Spleen (tissue), 11 donors: Measurements from ENCODE around the gene SORCS2. TPM values are rescaled to one million over a fixed set of nuclear protein-coding genes. Genes with fewer than 3 reads are reported as not detected.

Source experiments
- DNase-seq: peaks from one replicate; pipeline ENCODE4 v3.0.0-alpha.2; 2020
- H3K27ac ChIP-seq, 8 donors: fragments of 200-600 bp; sonication (generic) in 7 of 8; 1 replicate in 4 of 8; 2 replicates in 4 of 8; pipeline versions ENCODE4 v1.5.0 to v1.8.0; 2016 to 2021; ENCODE audit warnings: inconsistent platforms in 4 of 8, mild to moderate bottlenecking in 4 of 8, moderate library complexity in 1 of 8
- H3K27me3 ChIP-seq, 7 donors: fragments of 200-600 bp; sonication (generic) in 6 of 7; replicated peaks in 1 of 7; 1 replicate in 4 of 7; 2 replicates in 3 of 7; pipeline versions ENCODE4 v1.5.0 to v1.8.0; 2016 to 2021; ENCODE audit warnings: inconsistent platforms in 3 of 7, mild to moderate bottlenecking in 1 of 7
- H3K36me3 ChIP-seq, 6 donors: fragments of 200-600 bp; sonication (generic) in 5 of 6; 1 replicate in 4 of 6; 2 replicates in 2 of 6; pipeline versions ENCODE4 v1.5.0 to v1.8.0; 2016 to 2021; ENCODE audit warnings: inconsistent platforms in 2 of 6
- H3K4me1 ChIP-seq, 6 donors: fragments of 200-600 bp; sonication (generic) in 5 of 6; 1 replicate in 3 of 6; 2 replicates in 3 of 6; pipeline versions ENCODE4 v1.5.0 to v1.8.0; 2016 to 2021; ENCODE audit warnings: inconsistent platforms in 3 of 6
- H3K4me3 ChIP-seq, 8 donors: fragments of 200-600 bp; sonication (generic) in 7 of 8; 1 replicate in 4 of 8; 2 replicates in 4 of 8; pipeline versions ENCODE4 v1.5.0 to v1.8.0; 2016 to 2021; ENCODE audit warnings: inconsistent platforms in 4 of 8, mild to moderate bottlenecking in 4 of 8, moderate library complexity in 2 of 8
- H3K9me3 ChIP-seq, 8 donors: fragments of 200-600 bp; sonication (generic) in 7 of 8; 1 replicate in 4 of 8; 2 replicates in 4 of 8; pipeline versions ENCODE4 v1.5.0 to v1.8.0; 2016 to 2021; ENCODE audit warnings: inconsistent platforms in 4 of 8
- CTCF ChIP-seq, 11 experiments: fragments of 200-600 bp in 7 of 11; fragments of 450-650 bp in 4 of 11; sonication (generic) in 4 of 11; IDR thresholded peaks in 8 of 11; conservative IDR thresholded peaks in 3 of 11; 1 replicate in 7 of 11; 2 replicates in 4 of 11; pipeline versions ENCODE4 v1.4.0 to v1.8.0; 2016 to 2021; ENCODE audit warnings: antibody characterized with exemption in 11 of 11, inconsistent platforms in 4 of 11, mild to moderate bottlenecking in 1 of 11
- POLR2A ChIP-seq, 3 donors: fragments of 450-650 bp; IDR thresholded peaks; one replicate each; pipeline ENCODE4 v1.5.1; 2017; ENCODE audit warnings: antibody characterized with exemption in 3 of 3, mild to moderate bottlenecking in 1 of 3
- POLR2AphosphoS5 ChIP-seq, 3 donors: sonication (generic); formaldehyde crosslinking; IDR thresholded peaks; one replicate each; pipeline ENCODE4 v1.5.1; 2017; ENCODE audit warnings: antibody characterized with exemption in 3 of 3
- WGBS, 5 donors: extraction: QIAGEN DNeasy Blood & Tissue Kit in 3 of 5; methylation state at CpG; one replicate each; pipeline versions ENCODE4 v1.1.5 to v1.1.7; 2013 to 2018; 5-methylcytosine and 5-hydroxymethylcytosine counted together
- intact Hi-C: fragments of 100-400 bp; cut with DNase I; formaldehyde crosslinking; loops from one replicate; pipeline ENCODE4 v1.15.0; 2023; ENCODE audit warnings: low total_unique reads
- polyA plus RNA-seq, 3 donors: library from polyadenylated mRNA; stranded (reverse); fragments of 200-250 nt; gene quantifications; one replicate each; pipeline ENCODE4 v1.2.1, GENCODE V29; 2013
- total RNA-seq, 7 donors: library from RNA; depleted of rRNA in 3 of 7; stranded (reverse); fragments of >200 nt in 3 of 7; fragmentation: NEBNext Ultra II Directional in 4 of 7; extraction: Animal tissue kit (Norgen Biotek cat#: 25700) in 4 of 7; gene quantifications; one replicate each; pipeline versions ENCODE4 v1.1.0 to v1.2.1, GENCODE V29; 2016 to 2021
- donor health status: healthy with polysubstance abuse.
- donor health status: DM: no; HTN: no; CAD: no; lungs with moderate emphysema.
- donor health status: DM: no; HTN: no; CAD: no.
- donor health status: Bipolar disorder and iron deficiency.
- donor health status: healthy.
- donor health status: DM: no; HTN: no; CAD: no.
- donor health status: DM: yes; HTN: yes; CAD: no.

SORCS2 gene
- total and polyA plus RNA-seq, 10 donors, result 0.33 to 1.6 (median 0.60) TPM

GRCh38 chr4:7590189-7590588 lies 397.9 kb downstream of the SORCS2 start:
- no peaks in the 10 kb centered on the region for H3K4me1 ChIP-seq
- 61 to 78% (median 65%) methylated on average over 7 of the region's 7 CpGs for WGBS, 5 donors
- peaks cover 0 to 71% (median 0%) of the 10 kb centered on the region in 7 donors for H3K27me3 ChIP-seq
- TF ChIP-seq POLR2A (IDR thresholded peaks at IDR 0.05), result no peak
- no peak for TF ChIP-seq POLR2AphosphoS5 (IDR thresholded peaks at IDR 0.05)
- no peak for TF ChIP-seq CTCF (IDR thresholded peaks at IDR 0.05 in 8 of 11, conservative IDR thresholded peaks at IDR 0.05 in 3 of 11)
- intact Hi-C loops, result no loop called here
- no peak overlapping the region for H3K27ac ChIP-seq
- no peak for DNase-seq
- H3K4me3 ChIP-seq, result no peak overlapping the region
- H3K9me3 ChIP-seq, result peaks cover 0 to 9% (median 0%) of the 10 kb centered on the region in 8 donors
- H3K36me3 ChIP-seq, result no peaks in the 10 kb centered on the region

- Histone ChIP-seq H3K27ac (no peak overlapping the region), H3K36me3 (no peaks in the 10 kb centered on the region), H3K4me1 (no peaks in the 10 kb centered on the region), H3K27me3 (peaks cover 0 to 78% (median 0%) of the 10 kb centered on the region in 7 donors), H3K4me3 (no peak overlapping the region), H3K9me3 (peaks cover 0 to 9% (median 0%) of the 10 kb centered on the region in 8 donors)
- intact Hi-C loops, result no loop called here
- TF ChIP-seq POLR2AphosphoS5 (IDR thresholded peaks at IDR 0.05), result no peak
- TF ChIP-seq POLR2A (IDR thresholded peaks at IDR 0.05), result no peak
- no peak for TF ChIP-seq CTCF (IDR thresholded peaks at IDR 0.05 in 8 of 11, conservative IDR thresholded peaks at IDR 0.05 in 3 of 11)
- 77 to 82% (median 80%) methylated on average over 8 of the region's 8 CpGs for WGBS, 5 donors
- no peak for DNase-seq
Measured at GRCh38 chr4:7590899-7591298, 398.6 kb downstream of the SORCS2 start.

GRCh38 chr4:7591409-7592053 lies 399.2 kb downstream of the SORCS2 start:
- Histone ChIP-seq H3K4me1 (no peaks in the 10 kb centered on the region), H3K27me3 (peaks cover 0 to 84% (median 0%) of the 10 kb centered on the region in 7 donors), H3K4me3 (no peak overlapping the region), H3K27ac (no peak overlapping the region), H3K9me3 (peaks cover 0 to 7% (median 0%) of the 10 kb centered on the region in 8 donors), H3K36me3 (no peaks in the 10 kb centered on the region)
- no peak for DNase-seq
- WGBS, 5 donors, result 83 to 89% (median 85%) methylated on average over 26 to 28 of the region's 28 CpGs
- no peak for TF ChIP-seq POLR2AphosphoS5 (IDR thresholded peaks at IDR 0.05)
- no peak for TF ChIP-seq POLR2A (IDR thresholded peaks at IDR 0.05)
- no peak for TF ChIP-seq CTCF (IDR thresholded peaks at IDR 0.05 in 8 of 11, conservative IDR thresholded peaks at IDR 0.05 in 3 of 11)
- intact Hi-C loops, result no loop called here

GRCh38 chr4:7593646-7594412 lies 401.5 kb downstream of the SORCS2 start:
- no peaks in the 10 kb centered on the region for H3K36me3 ChIP-seq
- 69 to 78% (median 73%) methylated on average over 21 of the region's 21 CpGs for whole genome bisulfite sequencing, 5 donors
- peaks cover 0 to 87% (median 0%) of the 10 kb centered on the region in 7 donors for H3K27me3 ChIP-seq
- H3K9me3 ChIP-seq, result no peaks in the 10 kb centered on the region
- TF ChIP-seq POLR2AphosphoS5 (IDR thresholded peaks at IDR 0.05), result no peak
- no peak for TF ChIP-seq CTCF (IDR thresholded peaks at IDR 0.05 in 8 of 11, conservative IDR thresholded peaks at IDR 0.05 in 3 of 11)
- TF ChIP-seq POLR2A (IDR thresholded peaks at IDR 0.05), result no peak
- intact Hi-C loops, result no loop called here
- no peak overlapping the region for H3K4me3 ChIP-seq
- no peak for DNase-seq
- no peaks in the 10 kb centered on the region for H3K4me1 ChIP-seq
- no peak overlapping the region for H3K27ac ChIP-seq
